ENCODE measurements around the gene MMADHC. TPM values are rescaled to one million over a fixed set of nuclear protein-coding genes. Genes with fewer than 3 reads are reported as not detected.

Gene MMADHC
- total RNA-seq, 1 experiment from 2014 or later = 135 TPM

DNA sequence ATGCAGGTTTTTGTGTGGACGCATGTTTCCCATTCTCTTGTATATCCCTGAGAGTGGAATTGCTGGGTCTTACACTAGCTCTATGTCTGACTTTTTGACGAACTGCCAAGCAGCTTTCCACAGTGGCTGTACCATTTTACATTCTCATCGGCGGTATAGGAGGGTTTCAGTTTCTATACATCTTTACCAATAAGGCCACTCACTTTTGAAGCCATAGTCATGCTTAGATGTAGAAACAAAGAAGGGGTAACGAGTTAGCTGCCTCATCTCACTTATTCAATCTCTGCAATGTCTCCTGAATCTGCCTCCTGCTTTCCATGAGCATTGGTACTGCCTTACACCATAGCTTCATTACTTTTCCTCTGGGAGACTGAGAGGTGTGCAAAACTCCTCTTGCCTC, 47.4 kb downstream of the MMADHC start:
- DNase-seq = no peak
- Histone ChIP-seq H3K4me3 (no peak overlapping the region), H3K79me2 (ENCODE audit: low read depth) (no peaks in the 10 kb centered on the region), H3K36me3 (ENCODE audit: low read depth) (no peaks in the 10 kb centered on the region), H2AFZ (no peak overlapping the region), H3K9me2 (ENCODE audit: insufficient read depth) (no peaks in the 10 kb centered on the region), H3K27ac (no peak overlapping the region), H3K27me3 (ENCODE audit: insufficient read depth, low read depth) (no peaks in the 10 kb centered on the region), H3K4me1 (replicated peaks; ENCODE audit: insufficient read depth) (peaks cover 13% of the 10 kb centered on the region; the same call in 1 of the 2 replicates), H3F3A (ENCODE audit: insufficient read depth, low read depth) (peaks cover 11% of the 10 kb centered on the region; the same call in 1 of the 2 replicates), H4K20me1 (ENCODE audit: insufficient read depth) (no peaks in the 10 kb centered on the region), H3K4me2 (no peak overlapping the region), H3K9me3 (ENCODE audit: insufficient read depth, low read depth) (no peaks in the 10 kb centered on the region)
- ChIA-PET CTCF (no interaction called here), POLR2A (ENCODE audit: unreplicated experiment) (interaction anchor here (0.6 kb wide), 1 partner anchor 1812 kb away, joined by 6 read pairs; no protein-coding TSS in a partner anchor)
- intact Hi-C loops (cut with micrococcal nuclease; ENCODE audit: unreplicated experiment) = no loop called here
- TF ChIP-seq EZH2 (IDR thresholded peaks at IDR 0.05; ENCODE audit: low read depth) = no peak
- no peak for TF ChIP-seq CTCF (conservative IDR thresholded peaks at IDR 0.05)
- BruUV-seq (replicated peaks) = no TSS peak

DNA sequence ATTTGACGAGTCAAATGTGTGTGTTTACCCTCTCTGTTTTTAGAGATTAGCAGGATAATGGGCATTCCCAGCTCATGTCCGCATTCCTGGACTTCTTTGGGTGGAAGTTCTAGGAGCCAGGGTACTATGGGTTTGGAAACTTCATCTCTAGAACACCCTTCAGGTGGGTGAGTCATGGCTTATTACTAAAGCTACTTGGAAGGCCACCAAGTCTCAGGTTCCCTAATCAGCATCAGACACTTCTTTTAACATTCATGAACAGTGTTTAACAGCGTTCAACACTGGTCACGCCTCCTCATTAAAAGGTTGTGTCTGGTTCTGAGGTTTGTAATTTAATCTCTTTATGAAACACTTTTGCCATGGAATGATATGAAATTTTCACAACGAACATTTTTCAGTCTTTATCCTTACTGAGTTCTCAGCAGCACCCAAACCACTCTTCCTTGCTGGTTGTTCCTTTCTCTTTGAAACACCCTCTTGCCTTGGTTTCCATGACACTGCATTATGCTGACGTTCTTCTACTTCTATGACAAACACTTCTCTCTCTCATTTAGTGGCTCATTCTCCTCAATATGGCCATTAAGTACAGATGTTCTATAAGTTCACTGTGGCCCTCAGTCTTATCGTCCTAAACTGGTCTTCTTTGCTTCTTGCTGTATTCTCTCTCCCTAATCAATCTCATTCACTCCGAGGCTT, 49.3 kb downstream of the MMADHC start:
- H3K9me3 ChIP-seq (ENCODE audit: insufficient read depth, low read depth) = no peaks in the 10 kb centered on the region
- H3F3A ChIP-seq (ENCODE audit: insufficient read depth, low read depth) = peaks cover 11% of the 10 kb centered on the region; the same call in 1 of the 2 replicates
- H3K4me1 ChIP-seq (replicated peaks; ENCODE audit: insufficient read depth) = peaks cover 13% of the 10 kb centered on the region; the same call in 1 of the 2 replicates
- CTCF ChIA-PET = interaction anchor here (0.7 kb wide), 1 partner anchor 500 kb away, joined by 4 read pairs; the partner anchor contains the start of gene LYPD6B
- POLR2A ChIA-PET (ENCODE audit: unreplicated experiment) = interaction anchor here (0.7 kb wide), 1 partner anchor 534 kb away, joined by 3 read pairs; no protein-coding TSS in a partner anchor
- no peaks in the 10 kb centered on the region for H4K20me1 ChIP-seq (ENCODE audit: insufficient read depth)
- no peak overlapping the region for H2AFZ ChIP-seq
- BruUV-seq (replicated peaks) = no TSS peak
- intact Hi-C loops (cut with micrococcal nuclease; ENCODE audit: unreplicated experiment) = loop anchor here (1.0 kb wide), 2 partner anchors 172 to 500 kb away; partner anchors contain the start of gene LYPD6B
- peak overlapping the region; percentile 17; the same call in 1 of the 2 replicates for H3K4me2 ChIP-seq
- H3K27me3 ChIP-seq (ENCODE audit: insufficient read depth, low read depth) = no peaks in the 10 kb centered on the region
- H3K27ac ChIP-seq = no peak overlapping the region
- H3K36me3 ChIP-seq (ENCODE audit: low read depth) = no peaks in the 10 kb centered on the region
- TF ChIP-seq EZH2 (IDR thresholded peaks at IDR 0.05; ENCODE audit: low read depth) (no peak), CTCF (conservative IDR thresholded peaks at IDR 0.05) (no peak)
- H3K79me2 ChIP-seq (ENCODE audit: low read depth) = no peaks in the 10 kb centered on the region
- no peak overlapping the region for H3K4me3 ChIP-seq
- no peaks in the 10 kb centered on the region for H3K9me2 ChIP-seq (ENCODE audit: insufficient read depth)
- peak; percentile 57 to 85 for DNase-seq

GRCh38 chr2:149537092-149537726, 50.4 kb downstream of the MMADHC start:
- no peaks in the 10 kb centered on the region for H3K27me3 ChIP-seq (ENCODE audit: insufficient read depth, low read depth)
- H3K27ac ChIP-seq = no peak overlapping the region
- no peaks in the 10 kb centered on the region for H3K9me2 ChIP-seq (ENCODE audit: insufficient read depth)
- no peaks in the 10 kb centered on the region for H4K20me1 ChIP-seq (ENCODE audit: insufficient read depth)
- TF ChIP-seq CTCF (conservative IDR thresholded peaks at IDR 0.05) (no peak), EZH2 (IDR thresholded peaks at IDR 0.05; ENCODE audit: low read depth) (no peak)
- ChIA-PET POLR2A (ENCODE audit: unreplicated experiment) (no interaction called here), CTCF (no interaction called here)
- no peaks in the 10 kb centered on the region for H3K79me2 ChIP-seq (ENCODE audit: low read depth)
- H3K4me3 ChIP-seq = no peak overlapping the region
- H3K4me1 ChIP-seq (replicated peaks; ENCODE audit: insufficient read depth) = peaks cover 13% of the 10 kb centered on the region; the same call in 1 of the 2 replicates
- H3K9me3 ChIP-seq (ENCODE audit: insufficient read depth, low read depth) = no peaks in the 10 kb centered on the region
- no peak overlapping the region for H3K4me2 ChIP-seq
- DNase-seq = no peak
- no peak overlapping the region for H2AFZ ChIP-seq
- no peaks in the 10 kb centered on the region for H3K36me3 ChIP-seq (ENCODE audit: low read depth)
- intact Hi-C loops (cut with micrococcal nuclease; ENCODE audit: unreplicated experiment) = no loop called here
- peaks cover 11% of the 10 kb centered on the region; the same call in 1 of the 2 replicates for H3F3A ChIP-seq (ENCODE audit: insufficient read depth, low read depth)
- BruUV-seq (replicated peaks) = no TSS peak

All from PC-9 (cell line).